Left ventricle myocardium inferior (tissue), 1 donor: ENCODE results near the gene OS9. TPM values are rescaled to one million over a fixed set of nuclear protein-coding genes. Genes with fewer than 3 reads are reported as not detected.

Source experiments
- DNase-seq: peaks from one replicate; pipeline ENCODE4 v3.0.0-alpha.2; 2020
- H3K27ac ChIP-seq: fragments of 200-600 bp; replicated peaks from 2 replicates; pipeline ENCODE4 v1.8.0; 2021
- H3K27me3 ChIP-seq: fragments of 200-600 bp; 2 replicates; pipeline ENCODE4 v1.8.0; 2021; ENCODE audit warnings: low read depth
- H3K36me3 ChIP-seq: fragments of 200-600 bp; 2 replicates; pipeline ENCODE4 v1.8.0; 2021
- H3K4me1 ChIP-seq: fragments of 200-600 bp; 2 replicates; pipeline ENCODE4 v1.8.0; 2021
- H3K4me3 ChIP-seq: fragments of 200-600 bp; 2 replicates; pipeline ENCODE4 v1.8.0; 2021; ENCODE audit warnings: mild to moderate bottlenecking, moderate library complexity
- H3K9me3 ChIP-seq: fragments of 200-600 bp; replicated peaks from 2 replicates; pipeline ENCODE4 v1.8.0; 2021
- CTCF ChIP-seq: fragments of 200-600 bp; IDR thresholded peaks from 2 replicates; pipeline ENCODE4 v1.8.0; 2021; ENCODE audit warnings: antibody characterized with exemption, mild to moderate bottlenecking, borderline replicate concordance
- intact Hi-C: fragments of 100-400 bp; cut with micrococcal nuclease; formaldehyde crosslinking; loops from one replicate; pipeline ENCODE4 v1.11.0; 2022
- total RNA-seq: library from RNA; stranded (reverse); fragmentation: NEBNext Ultra II Directional; extraction: Animal tissue kit (Norgen Biotek cat#: 25700); gene quantifications from one replicate; pipeline ENCODE4 v1.2.1, GENCODE V29; 2021
- donor health status: DM: no; HTN: yes; CAD: no; lungs with severe emphysema.

Gene OS9
- total RNA-seq, 1 donor from 2014 or later: 112 TPM

GRCh38 chr12:57724003-57724935, 30.3 kb downstream of the OS9 start:
- H3K36me3 ChIP-seq: peaks cover 23% of the 10 kb centered on the region
- DNase-seq: no peak

GRCh38 chr12:57724936-57725740, 31.2 kb downstream of the OS9 start:
- no peak overlapping the region for H3K4me3 ChIP-seq
- intact Hi-C loops: no loop called here
- peaks cover 41% of the 10 kb centered on the region for H3K27me3 ChIP-seq
- no peak for DNase-seq
- no peak for TF ChIP-seq CTCF
- H3K36me3 ChIP-seq: peaks cover 14% of the 10 kb centered on the region
- peaks cover 23% of the 10 kb centered on the region for H3K4me1 ChIP-seq
- H3K9me3 ChIP-seq: no peaks in the 10 kb centered on the region
- no peak overlapping the region for H3K27ac ChIP-seq

More at GRCh38 chr12:57724003-57724935, 30.3 kb downstream of the OS9 start:
- Histone ChIP-seq H3K27ac (no peak overlapping the region), H3K9me3 (no peaks in the 10 kb centered on the region), H3K27me3 (peaks cover 33% of the 10 kb centered on the region), H3K4me1 (peaks cover 23% of the 10 kb centered on the region), H3K4me3 (no peak overlapping the region)
- no peak for TF ChIP-seq CTCF
- intact Hi-C loops: no loop called here

- Histone ChIP-seq H3K9me3 (no peaks in the 10 kb centered on the region), H3K4me3 (peak overlapping the region; percentile 78), H3K27me3 (peaks cover 48% of the 10 kb centered on the region), H3K27ac (peak overlapping the region; percentile 85), H3K36me3 (peaks cover 8% of the 10 kb centered on the region), H3K4me1 (peaks cover 23% of the 10 kb centered on the region)
- intact Hi-C loops: no loop called here
- no peak for TF ChIP-seq CTCF
- no peak for DNase-seq
Measured at GRCh38 chr12:57725851-57726150, 31.9 kb downstream of the OS9 start.

GRCh38 chr12:57726151-57726883, 32.4 kb downstream of the OS9 start:
- H3K36me3 ChIP-seq: peaks cover 3% of the 10 kb centered on the region
- peaks cover 53% of the 10 kb centered on the region for H3K27me3 ChIP-seq
- H3K27ac ChIP-seq: peak overlapping the region; percentile 85
- intact Hi-C loops: no loop called here
- DNase-seq: peak; percentile 73
- peaks cover 23% of the 10 kb centered on the region for H3K4me1 ChIP-seq
- no peaks in the 10 kb centered on the region for H3K9me3 ChIP-seq
- TF ChIP-seq CTCF: peak; percentile 73
- H3K4me3 ChIP-seq: peak overlapping the region; percentile 78
